ENCODE data around the gene TENM4. TPM values are rescaled to one million over a fixed set of nuclear protein-coding genes. Genes with fewer than 3 reads are reported as not detected.

Gene TENM4
- polyA plus RNA-seq, 3 donors = 23.2 to 32.9 (median 23.7) TPM

DNA sequence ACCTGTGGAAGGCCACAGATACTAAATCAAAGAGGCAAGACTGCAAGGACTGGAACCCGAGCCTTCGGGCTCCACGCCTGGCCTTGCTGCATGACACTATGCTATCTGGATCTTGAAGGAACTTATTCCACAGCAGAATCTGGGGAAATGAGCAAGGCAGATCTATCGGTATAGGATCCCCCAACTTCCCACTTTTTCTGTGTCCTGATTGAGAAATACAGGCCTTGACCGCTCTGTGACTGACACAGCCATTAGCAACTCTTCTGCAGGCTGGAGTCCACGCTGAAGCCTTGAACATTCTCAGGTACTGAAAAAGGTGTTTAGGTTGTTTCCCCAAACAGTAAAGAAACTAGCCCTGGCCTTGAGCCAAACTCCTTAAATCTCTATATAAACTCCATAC lies 625.0 kb downstream of the TENM4 start:
- DNase-seq (ENCODE audit: extremely low read depth in 1 of 11, low read depth in 9 of 11, low spot score in 4 of 11) = no peak

DNA sequence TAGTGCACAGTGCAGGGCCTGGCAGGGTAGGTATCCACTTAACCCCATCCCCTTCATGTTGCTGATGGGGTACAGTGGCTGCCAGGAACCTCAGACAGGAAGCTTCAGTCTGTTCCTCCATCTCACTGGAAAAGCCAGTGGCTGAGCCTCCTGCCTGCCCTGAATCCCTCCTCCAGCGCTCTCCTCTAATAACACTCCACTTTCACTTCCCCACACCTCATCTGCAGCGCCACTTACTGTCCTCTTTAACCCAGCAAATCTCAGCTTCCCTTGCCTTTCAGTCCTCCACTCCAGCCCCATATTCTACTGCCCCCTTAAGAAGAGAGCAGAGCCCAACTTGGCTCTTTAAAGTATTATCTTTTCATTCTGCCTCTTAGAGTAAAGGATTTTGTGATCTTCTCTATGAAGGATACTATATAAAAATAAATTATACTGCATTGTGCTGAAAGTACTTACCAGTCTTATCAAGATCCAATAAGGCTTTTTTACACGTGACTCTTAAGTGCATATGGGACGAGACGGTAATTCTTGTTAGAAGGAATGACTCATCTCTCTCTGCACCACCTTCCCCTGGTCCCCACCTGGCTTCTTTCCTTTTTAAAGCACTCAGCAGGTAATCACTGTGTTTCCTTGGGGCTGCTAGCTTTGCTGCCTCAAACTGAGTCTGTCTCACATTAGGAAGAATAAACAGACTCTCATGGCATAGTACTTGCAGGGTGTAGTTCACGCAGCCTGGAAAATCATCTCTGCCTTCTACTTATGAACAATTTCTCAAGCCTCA lies 628.1 kb downstream of the TENM4 start:
- DNase-seq (ENCODE audit: extremely low read depth in 1 of 11, low read depth in 9 of 11, low spot score in 4 of 11) = no peak

DNA sequence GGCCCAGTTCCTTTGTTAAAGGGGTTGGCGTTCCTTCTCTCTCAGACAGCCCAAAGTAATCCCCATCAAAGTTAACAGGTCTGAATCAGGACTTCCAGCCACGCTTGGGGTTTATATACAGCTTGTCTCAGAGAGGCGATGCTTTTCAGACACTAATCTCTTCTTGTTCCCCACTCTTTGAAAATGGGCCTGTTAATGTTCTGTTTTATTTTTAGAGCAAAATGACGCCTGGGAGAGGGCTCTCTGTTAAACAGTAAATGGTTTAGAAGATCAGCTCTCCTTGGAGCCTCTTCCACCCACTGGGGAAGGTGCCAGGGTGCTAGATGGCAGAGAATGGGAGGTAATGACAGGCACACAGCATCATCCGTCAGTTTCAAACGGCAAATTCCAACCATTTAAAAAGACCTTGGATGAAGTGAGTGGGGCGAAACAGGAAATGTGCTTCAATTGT lies 630.2 kb downstream of the TENM4 start:
- no peak for DNase-seq (ENCODE audit: extremely low read depth in 1 of 11, low read depth in 9 of 11, low spot score in 4 of 11)

DNA sequence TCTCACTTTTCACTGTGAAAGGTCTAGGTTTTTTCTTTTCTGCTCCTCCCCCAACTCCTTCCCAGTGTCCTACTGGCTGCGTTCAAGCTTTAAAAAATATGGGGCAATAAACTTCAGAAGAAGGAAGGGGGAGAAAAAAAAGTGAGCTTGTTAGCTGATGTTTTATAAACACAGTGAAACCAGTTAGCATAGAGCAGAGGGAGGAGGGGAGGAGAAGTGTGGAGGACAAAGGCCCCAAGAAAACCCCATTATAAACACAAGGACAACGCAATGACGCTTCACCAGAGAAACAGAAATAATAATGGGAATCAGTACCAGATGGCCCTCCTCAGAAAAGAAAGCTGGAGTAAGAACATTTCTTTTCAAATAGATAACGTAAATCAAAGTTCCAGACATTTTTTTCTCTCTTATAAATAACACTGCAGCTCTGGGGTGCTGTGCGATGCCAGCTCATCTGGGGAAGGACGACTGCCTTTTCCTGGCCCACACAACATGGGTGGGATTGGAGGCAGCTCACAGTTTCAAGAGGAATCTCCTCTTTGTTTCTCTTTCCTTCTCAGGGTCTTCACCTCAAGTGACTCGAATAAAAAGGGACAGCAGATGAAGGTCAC lies 630.8 kb downstream of the TENM4 start:
- DNase-seq (ENCODE audit: extremely low read depth in 1 of 11, low read depth in 9 of 11, low spot score in 4 of 11) = peak in 8 of 11 donors; percentile 44 to 77 (median 64)

DNA sequence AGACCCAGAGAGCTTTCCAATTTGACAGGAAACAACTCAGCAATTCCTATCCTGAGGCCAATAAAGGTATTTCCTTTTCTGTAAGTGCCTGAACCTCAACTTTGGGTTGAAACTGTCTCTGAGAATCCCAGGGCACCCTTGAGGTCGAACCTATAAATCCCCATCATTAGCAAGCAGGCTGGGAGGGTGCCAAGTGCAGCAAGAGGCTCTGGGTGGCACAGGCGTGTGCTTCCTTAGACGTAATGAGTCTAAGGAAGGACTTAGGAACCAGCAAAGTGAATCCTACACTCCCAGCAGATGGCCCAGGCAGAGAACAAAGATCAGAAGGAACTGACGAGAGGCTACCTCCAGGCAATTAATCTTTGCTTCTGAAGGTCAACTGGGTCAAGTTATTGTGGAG lies 631.9 kb downstream of the TENM4 start:
- DNase-seq (ENCODE audit: extremely low read depth in 1 of 11, low read depth in 9 of 11, low spot score in 4 of 11) = peak in 3 of 11 donors; percentile 19 to 43 (median 41)

DNA sequence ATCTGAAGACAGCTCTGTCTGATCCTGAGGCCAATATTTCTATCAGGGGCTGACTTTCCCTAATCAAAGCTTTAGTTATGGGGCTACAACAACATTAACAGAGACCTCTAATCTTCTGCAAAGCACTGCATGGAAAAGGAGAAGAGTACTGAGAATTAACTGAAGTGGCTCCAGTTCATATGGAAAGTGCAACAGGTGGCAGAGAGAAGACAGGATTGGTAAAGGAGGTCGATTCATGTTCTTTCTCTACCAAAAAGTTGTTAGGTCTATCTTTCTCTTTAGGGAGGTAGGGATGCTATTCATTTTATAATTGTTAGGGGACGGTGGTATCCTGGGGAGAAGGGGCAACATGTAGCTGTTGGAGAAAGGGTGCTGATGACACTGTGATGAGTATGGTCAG lies 633.5 kb downstream of the TENM4 start:
- no peak for DNase-seq (ENCODE audit: extremely low read depth in 1 of 11, low read depth in 9 of 11, low spot score in 4 of 11)

DNA sequence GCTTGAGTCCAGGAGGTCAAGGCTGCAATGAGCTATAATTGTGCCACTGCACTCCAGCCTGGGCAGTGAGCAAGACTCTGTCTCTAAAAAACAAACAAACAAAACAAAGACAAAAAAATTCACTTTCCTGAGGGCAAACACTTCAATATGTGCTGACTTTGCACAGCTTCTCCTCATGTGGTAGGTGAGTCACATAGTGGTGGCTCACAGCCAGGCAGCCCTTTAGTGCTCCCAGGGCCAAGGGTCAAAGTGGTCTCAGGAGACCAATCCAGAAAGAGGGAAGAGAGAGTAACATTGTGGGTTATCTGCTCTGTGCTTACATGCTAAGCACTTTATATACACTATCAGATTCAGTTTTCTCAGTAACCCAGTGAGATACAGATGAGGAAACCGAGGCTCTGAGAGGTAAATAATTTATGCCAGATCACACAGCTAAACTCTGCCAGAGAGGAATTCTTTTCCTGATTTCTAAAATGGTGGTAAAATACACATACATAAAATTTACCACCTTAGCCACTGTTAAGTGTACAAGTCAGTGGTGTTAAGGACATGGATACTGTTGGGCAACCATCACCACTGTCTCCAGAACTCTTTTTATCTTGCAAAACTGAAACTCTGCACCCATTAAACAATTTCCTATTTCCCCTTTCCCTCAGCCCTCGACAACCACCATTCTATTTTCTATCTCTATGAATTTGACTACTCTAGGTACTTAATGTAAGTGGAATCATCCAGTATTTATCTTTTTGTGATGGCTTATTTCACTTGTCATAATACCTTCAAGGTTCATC lies 634.4 kb downstream of the TENM4 start:
- no peak for DNase-seq (ENCODE audit: extremely low read depth in 1 of 11, low read depth in 9 of 11, low spot score in 4 of 11)

DNA sequence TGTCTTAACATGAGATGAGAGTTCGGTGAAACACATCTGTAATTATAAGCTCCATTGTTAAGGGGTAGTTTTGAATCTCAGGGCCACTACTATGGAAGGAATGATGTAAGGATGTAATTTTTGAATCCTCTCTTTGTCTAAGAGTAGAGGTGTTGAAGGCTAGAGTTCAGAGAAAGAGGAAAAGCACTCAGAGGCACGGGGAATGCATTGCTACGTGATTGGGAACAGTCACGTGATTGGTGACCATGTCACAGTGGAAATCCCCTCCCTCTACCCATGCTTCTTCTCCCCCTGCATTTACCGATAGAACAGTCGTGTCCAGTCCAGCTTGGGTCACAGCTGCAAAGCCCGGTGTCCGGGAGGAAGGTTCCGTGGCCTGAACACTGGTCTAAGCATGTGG lies 635.8 kb downstream of the TENM4 start:
- no peak for DNase-seq (ENCODE audit: extremely low read depth in 1 of 11, low read depth in 9 of 11, low spot score in 4 of 11)

DNA sequence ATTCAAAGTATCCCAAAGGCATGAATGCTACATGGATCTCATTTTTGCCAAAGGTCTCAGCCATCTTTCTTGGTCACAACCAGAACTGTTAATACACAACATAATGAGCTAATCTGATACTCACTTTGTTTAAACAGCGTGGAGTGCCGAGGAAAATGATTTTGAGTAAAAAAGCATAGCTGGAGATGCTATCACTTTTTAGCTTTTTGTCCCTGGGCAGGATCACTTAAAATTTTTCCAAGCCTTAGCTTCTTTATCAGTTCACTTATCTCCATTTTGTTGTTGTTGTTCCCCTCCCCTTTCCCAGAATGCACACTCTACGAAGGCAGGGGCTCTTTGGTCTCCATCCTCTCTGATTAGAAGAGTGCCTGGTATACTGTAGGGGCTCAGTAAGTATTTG lies 636.8 kb downstream of the TENM4 start:
- no peak for DNase-seq (ENCODE audit: extremely low read depth in 1 of 11, low read depth in 9 of 11, low spot score in 4 of 11)

DNA sequence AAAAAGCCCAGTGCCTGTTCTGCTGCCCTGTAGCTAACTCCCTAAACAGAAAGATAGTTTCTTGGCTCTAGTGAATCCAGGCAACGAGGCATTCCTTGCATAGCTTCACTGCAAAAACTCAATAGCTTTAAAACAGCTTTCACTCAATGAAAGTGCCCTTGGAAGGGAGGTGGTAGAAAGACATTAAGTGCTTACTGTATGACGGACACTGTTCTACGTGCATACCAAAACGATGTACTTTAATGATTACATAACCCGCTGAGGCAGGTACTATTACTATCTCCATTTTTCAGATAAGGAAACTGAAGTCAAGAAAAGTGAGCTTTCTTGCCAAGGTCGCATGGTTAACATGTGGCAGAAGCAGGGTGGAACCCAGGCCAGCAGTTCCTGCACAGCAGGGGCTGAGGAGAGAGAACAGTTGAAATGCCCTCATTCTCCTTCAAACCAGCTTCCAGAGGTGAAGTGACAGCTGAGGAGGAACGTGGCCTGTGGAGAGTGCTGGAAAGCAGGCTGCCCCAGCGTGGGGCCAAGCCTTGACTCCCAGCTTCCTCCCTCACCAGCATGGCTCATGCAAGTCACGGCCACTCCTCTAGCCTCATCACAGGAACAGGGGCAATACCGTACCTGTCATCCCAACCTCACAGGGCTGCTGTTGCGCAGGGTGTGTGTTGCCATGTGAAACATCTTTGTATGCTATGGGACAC lies 638.6 kb downstream of the TENM4 start:
- DNase-seq (ENCODE audit: extremely low read depth in 1 of 11, low read depth in 9 of 11, low spot score in 4 of 11) = no peak

DNA sequence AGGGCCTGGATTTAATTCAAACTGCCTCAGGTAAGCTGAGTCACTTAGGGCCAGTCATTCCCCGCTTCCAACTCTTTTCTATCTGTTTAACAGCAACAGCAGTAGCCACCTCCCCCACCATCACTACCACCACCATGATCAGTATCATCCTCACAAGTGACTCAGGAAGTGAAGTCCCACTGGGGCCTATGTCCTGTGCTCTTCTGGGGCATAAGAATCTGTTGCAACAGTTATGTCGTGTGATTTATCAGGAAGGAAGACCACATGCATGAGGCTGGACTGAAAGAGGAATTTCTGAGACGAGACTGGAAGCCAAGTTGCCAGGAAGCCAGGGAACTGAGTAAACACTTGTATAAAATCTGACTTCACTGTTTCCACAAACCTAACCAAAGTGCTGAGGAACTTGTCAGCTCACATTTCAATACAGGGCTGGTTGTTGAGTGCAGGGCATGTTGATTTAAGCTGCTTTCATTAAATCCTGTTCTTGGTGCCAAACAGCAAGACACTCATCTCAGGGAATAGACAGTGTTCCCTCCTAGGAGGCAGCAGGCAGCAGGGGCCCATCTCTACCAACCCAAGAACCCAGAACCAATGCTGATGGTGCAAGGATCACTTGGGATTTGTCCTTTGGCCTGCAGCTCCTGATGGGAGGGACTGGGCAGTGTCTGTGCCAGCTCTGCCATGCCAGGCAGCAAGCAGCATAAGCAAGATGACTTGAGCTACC lies 639.5 kb downstream of the TENM4 start:
- DNase-seq (ENCODE audit: extremely low read depth in 1 of 11, low read depth in 9 of 11, low spot score in 4 of 11) = no peak

DNA sequence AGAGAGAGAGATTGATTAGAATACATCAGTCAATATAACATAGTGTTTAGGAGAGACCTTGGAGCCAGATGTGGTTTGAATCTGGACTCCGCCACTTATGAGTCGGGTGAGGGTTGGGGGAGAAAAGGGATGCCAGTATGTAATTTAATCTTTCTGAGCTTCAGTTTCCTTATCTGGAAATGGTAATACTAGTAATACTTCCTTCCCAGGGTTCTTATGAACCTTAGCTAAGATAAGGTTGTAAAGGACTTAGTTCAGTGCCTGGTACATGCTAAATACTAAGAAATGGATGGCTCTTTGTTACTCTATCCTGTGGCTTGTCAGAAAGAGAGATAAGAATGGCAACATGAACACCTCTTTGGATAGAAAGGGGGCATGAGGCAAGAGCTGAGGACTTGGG lies 640.1 kb downstream of the TENM4 start:
- DNase-seq (ENCODE audit: extremely low read depth in 1 of 11, low read depth in 9 of 11, low spot score in 4 of 11) = no peak

DNA sequence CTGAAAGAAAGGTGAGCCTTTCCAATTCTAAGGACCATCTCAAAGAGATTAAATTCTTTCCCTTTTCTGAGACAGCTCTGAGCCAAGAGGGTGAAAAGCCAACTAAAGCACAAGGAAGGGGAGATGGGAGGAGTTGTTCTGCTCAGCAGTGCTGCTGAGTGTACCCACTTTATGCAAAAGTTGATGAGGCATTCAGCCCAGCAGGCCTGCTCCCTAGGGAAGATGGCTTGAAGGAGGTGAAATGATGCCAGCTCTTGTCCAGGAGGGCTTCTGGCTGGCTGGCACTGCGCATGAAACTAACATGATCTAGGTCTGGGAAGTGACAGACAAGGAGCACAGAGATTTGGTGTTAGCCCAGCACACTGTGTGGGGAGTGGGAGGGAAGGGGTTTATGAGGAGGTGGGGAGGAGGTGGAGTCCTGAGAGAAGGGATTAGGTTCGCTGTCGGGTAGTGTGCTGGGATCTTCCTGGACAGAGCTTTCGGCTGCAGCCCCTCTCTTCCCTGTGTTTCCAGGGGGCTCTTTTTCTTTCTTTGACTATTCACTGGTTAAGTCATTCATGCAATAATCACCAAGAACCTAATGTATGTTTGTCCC lies 640.6 kb downstream of the TENM4 start:
- no peak for DNase-seq (ENCODE audit: extremely low read depth in 1 of 11, low read depth in 9 of 11, low spot score in 4 of 11)

DNA sequence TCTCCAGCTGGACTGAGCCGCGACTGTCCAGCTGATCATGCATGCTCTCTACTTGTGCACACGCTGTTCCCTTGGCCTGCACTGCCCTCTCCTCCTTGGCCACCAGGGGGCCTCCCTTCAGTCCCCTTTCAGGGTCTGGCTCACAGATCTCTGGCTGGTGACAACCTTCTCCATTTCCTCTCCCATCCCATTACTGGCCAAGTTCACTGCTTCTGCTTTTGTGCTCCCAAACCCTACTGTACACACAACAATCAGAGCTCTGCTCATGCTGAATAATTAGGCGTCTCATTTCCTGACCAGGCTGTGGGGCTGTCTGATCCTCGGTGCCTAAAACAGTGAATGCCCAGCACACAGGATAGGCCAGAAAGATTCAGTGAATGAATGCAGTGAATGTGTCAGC lies 642.2 kb downstream of the TENM4 start:
- DNase-seq (ENCODE audit: extremely low read depth in 1 of 11, low read depth in 9 of 11, low spot score in 4 of 11) = peak in 5 of 11 donors; percentile 43 to 63 (median 52)

DNA sequence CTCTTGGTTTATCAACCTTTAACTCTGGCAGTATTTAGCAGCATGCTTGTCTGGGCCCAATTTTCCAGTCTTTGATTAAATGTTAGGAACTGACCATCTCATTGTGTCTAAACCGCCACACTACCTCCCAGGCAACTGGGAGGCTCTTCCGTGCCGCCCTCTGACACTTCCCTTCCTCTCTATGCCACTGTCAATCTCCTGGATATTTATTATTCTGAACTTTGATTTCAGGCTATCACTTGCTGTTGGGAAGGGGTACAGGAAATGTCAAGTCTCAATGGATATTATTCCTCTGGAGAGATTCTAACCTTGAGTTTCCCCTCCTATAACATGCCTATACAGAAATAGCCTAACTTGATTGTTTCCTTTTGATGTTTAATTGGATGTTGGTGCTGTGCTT lies 643.3 kb downstream of the TENM4 start:
- DNase-seq (ENCODE audit: extremely low read depth in 1 of 11, low read depth in 9 of 11, low spot score in 4 of 11) = no peak

DNA sequence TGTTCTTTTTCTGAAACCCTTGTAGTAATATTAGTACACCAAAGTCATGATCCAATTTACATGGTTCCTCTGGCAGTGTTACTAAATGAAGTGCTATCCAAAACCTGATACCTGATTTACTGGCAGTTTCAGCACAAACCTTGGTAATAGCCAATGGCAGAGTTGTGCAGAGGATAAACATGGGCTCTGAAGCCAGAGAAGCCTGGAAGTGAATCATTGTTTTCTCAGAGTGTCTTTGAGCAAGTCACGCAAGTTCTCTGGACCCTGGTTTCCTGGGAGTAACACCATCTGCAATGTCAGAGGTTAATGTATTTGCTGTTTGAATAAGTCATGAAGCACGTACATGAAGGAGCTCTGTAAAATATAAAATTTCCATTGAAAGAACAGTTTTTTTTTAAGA lies 643.9 kb downstream of the TENM4 start:
- no peak for DNase-seq (ENCODE audit: extremely low read depth in 1 of 11, low read depth in 9 of 11, low spot score in 4 of 11)

DNA sequence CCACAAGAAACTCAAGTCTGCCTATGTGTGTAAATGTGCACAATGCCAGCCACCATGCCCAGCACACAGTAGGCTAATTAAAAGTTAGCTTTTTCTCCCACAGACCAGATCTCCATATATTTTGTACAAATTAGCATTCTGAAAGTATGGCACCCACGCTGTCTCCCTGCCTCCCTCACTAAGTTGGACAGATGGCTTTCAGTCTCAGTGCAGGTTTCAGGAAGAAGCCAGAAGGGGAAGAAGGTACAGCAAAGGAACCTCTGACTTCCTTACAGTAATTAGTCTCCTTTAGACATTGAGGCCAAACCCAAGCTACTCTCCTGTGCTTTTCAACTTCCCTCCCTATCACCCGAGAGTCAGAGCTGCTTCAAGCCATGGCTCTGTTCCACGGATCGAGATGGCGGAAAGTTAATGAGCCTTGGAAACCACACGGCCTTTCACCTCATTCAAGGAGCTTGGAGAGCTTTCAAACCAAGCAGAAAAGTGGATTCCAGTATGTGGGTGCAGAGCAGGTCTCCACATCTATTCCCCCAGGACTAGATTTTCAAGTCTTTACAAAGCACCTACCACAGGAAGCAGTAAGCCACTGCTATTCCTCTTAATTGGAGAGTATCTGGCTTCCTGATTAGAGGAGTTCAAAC lies 645.1 kb downstream of the TENM4 start:
- peak in 1 of 11 donors; percentile 43 for DNase-seq (ENCODE audit: extremely low read depth in 1 of 11, low read depth in 9 of 11, low spot score in 4 of 11)

DNA sequence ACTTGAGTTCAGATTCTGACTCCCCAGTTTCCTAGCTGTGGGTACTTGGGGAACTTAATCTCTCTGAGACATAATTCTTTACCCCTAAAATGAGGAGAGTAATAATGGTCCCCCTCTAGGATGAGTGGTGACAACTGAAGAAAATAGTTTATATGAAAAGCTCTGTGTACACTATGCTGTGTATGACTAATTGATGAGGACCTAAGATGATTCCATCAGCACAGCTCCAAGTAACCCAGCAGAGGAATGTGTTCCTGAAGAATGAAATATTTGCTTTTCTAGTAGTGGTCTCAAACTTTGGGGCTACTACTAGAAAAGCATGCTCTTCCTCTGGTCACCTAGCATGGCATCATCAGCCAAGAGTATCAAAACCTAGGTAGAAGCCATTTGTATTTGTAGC lies 648.9 kb downstream of the TENM4 start:
- no peak for DNase-seq (ENCODE audit: extremely low read depth in 1 of 11, low read depth in 9 of 11, low spot score in 4 of 11)
